Right ventricle myocardium superior (tissue), 1 donor: Measurements from ENCODE around the gene LSP1. TPM values are rescaled to one million over a fixed set of nuclear protein-coding genes. Genes with fewer than 3 reads are reported as not detected.
"Not testable (repeated sequence)": the region's sequence is repeated elsewhere in the genome, so short reads cannot be mapped to it uniquely, and the experiment has no call there.

Experiments used
- ATAC-seq: fragments of 200-7000 bp; cut with Tn5 transposase; one replicate; pipeline ENCODE4 v1.9.1; 2020; ENCODE audit warnings: mild to moderate bottlenecking; ENCODE audit not compliant: poor library complexity
- DNase-seq: peaks from one replicate; pipeline ENCODE4 v3.0.0-alpha.2; 2020
- intact Hi-C: fragments of 100-400 bp; cut with DNase I; formaldehyde crosslinking; loops from one replicate; pipeline ENCODE4 v1.11.2; 2022
- total RNA-seq: library from RNA; stranded (reverse); fragmentation: NEBNext Ultra II Directional; extraction: Animal tissue kit (Norgen Biotek cat#: 25700); gene quantifications from one replicate; pipeline ENCODE4 v1.2.1, GENCODE V29; 2021
- donor health status: DM: no; HTN: yes; CAD: no; lungs with severe emphysema.

LSP1 gene
- total RNA-seq, 1 donor from 2014 or later, result 23.0 TPM

GRCh38 chr11:1879941-1880720 is 27.2 kb downstream of the LSP1 start:
- intact Hi-C loops, result loop anchor here (5.0 to 10.0 kb wide), 3 partner anchors 37 to 265 kb away; partner anchors contain the start of gene TNNT3
- ATAC-seq (peak; percentile 62), DNase-seq (peak; percentile 90)

- ATAC-seq (peak; percentile 1), DNase-seq (no peak)
- intact Hi-C loops, result loop anchor here (5.0 to 10.0 kb wide), 3 partner anchors 36 to 264 kb away; partner anchors contain the start of gene TNNT3
Observed at GRCh38 chr11:1880746-1881441, 28.0 kb downstream of the LSP1 start.

- ATAC-seq (peak; percentile 52), DNase-seq (peak; percentile 85)
- intact Hi-C loops, result loop anchor here (5.0 to 10.0 kb wide), 3 partner anchors 36 to 263 kb away; partner anchors contain the start of gene TNNT3
Observed at GRCh38 chr11:1881442-1882264, 28.8 kb downstream of the LSP1 start.

DNA sequence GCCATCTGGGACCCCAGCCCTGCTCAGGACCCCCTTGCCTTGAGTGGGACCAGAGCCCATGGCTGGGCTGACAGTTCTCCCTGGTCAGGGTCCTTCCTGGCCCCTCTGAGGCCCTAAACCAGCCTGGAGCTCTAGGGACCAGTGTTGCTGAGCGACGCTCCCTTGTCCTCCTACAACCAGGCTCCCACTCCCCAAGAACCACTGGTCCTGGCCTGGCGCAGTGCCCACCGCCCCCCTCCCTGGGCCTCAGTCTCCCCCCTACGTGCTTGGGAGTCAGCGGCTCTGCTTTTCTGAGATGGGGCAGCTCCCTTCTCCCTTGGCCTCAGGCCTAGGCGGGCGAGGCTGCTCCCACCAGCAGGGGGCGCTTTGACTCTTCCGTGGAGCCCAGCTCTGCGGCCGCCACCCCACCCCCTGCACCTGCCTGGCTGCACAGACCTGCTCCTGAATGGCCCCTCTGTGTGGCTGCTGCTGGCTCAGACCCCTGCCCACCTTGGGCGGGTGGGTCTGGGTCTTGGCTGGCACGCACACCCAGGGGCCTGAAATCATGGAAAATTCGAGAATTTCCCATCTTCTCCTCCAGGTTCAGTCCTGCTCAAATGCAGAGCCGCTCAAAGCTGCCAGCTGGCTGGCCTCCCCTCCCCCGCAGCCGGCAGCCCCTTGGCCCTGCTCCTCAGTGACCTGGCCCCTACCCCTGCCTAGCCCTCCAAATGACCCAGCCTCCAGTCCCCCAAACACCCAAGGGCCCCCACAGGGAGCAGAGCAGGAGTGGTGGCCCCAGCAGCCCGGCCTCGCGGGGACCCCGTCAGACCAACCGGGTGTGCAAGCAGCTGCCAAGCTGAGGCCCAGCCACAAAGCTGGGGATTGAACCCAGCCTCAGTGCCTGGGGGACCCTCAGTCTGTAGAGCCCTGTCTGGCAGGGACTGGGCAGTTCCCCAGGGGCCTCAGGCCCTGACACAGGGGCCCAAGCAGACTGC is 29.7 kb downstream of the LSP1 start:
- DNase-seq, result peak; percentile 92
- intact Hi-C loops, result loop anchor here (5.0 to 10.0 kb wide), 3 partner anchors 35 to 262 kb away; partner anchors contain the start of gene TNNT3
- ATAC-seq, result peak; percentile 79

DNA sequence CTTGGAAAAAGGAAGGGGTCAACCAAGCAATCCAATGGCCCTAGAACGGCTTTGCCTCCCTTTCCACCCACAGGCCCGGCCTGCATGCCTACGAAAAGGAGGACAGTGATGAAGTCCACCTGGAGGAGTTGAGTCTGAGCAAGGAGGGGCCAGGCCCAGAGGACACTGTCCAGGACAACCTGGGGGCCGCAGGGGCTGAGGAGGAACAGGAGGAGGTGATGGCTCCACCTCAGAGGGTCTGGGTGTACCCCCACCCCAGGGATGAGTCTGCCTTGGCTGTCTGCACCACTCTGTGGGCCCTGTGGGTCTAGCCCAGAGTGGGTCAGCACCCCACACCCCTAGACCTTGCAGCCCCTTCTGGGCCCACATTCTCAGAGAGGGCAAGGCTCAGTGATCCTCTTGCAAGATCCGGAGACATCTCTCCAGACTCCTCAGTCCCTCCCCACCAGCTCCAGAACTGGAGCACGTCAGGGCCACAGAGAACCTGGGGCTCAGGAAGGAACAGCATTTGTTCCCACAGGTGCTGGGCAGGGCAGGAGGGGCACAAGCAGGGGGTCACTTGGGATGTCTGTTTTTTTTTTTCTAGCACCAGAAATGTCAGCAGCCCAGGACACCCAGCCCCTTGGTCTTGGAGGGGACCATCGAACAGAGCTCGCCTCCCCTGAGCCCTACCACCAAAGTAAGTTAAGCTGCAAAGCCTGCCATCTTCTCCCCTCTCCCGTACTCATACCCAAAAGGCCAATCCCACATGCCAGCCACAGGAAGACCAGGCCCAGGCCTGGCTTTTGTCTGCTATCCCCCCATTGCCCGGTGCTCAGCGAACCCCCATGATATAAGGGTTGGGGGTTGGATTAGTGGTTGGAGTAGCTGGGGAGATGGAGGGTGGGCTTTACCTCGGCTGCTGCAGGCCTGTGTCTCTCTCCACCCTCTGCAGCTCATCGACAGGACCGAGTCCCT is 30.7 kb downstream of the LSP1 start:
- DNase-seq (no peak), ATAC-seq (no peak)
- intact Hi-C loops, result loop anchor here (5.0 to 10.0 kb wide), 3 partner anchors 34 to 261 kb away; partner anchors contain the start of gene TNNT3

DNA sequence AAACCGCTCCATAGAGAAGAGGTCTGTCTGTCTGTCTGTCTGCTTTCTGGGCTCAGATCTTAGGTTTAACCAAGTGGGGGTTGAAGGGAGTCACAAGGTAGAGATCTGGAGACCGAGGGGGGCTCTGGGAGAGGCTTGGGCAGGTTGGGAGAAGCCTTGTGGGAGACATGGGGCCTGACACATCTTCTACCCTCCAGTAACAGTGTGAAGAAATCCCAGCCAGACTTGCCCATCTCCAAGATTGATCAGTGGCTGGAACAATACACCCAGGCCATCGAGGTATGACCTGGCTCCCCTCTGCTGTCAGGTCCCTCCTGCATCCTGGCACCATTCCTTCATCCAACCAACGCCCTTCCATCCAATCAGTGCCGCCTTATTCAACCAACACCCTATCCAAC is 31.4 kb downstream of the LSP1 start:
- intact Hi-C loops, result loop anchor here (5.0 to 10.0 kb wide), 3 partner anchors 33 to 260 kb away; partner anchors contain the start of gene TNNT3
- no peak for ATAC-seq

GRCh38 chr11:1886551-1886950 is 33.7 kb downstream of the LSP1 start:
- intact Hi-C loops, result loop anchor here (10.0 kb wide), 1 partner anchor 258 kb away; no protein-coding TSS in a partner anchor
- ATAC-seq, DNase-seq: not testable (repeated sequence)

More for the DNA sequence above, 31.4 kb downstream of the LSP1 start:
- DNase-seq, result no peak

DNA sequence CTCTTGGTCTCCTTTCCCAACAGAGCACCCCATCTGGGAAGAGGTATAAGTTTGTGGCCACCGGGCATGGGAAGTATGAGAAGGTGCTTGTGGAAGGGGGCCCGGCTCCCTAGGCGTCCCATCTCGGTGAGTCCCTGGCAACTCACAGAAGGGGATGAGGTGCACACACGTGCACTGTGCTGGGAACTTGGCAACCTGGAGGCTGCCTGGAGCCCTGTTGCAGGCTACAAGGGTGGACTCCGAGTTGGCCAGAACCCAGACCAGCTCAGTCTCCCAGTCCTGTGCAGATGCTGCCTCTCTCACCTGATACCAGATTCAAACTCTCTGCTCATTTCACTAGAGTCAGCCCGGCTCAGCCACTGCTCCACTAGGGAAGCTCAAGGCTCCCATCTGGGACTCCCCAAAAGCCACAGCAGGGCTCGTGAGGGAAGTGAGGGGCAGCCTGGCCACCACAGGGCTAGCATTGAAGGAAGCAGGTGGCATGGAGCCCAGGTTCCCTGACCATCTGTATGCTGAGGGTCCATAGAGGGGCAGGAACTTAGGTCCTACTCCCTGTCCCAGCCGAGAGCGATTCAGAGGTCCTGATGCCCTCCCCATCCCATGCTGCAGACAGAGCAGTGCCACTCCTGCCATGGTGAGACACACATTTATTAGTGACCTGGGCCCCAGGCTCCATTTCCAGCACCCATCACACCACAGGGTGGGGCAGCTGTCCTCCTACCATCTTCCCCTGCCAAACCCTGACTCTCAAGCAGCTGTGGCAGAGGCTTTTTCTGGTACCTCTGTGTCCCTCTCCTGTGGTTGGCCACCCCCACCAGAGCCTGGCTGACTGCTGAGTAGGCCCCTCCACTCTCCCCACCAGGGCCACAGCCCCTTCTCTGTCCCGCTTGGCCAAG is 34.8 kb downstream of the LSP1 start:
- ATAC-seq, result no peak
- DNase-seq, result no peak
- intact Hi-C loops, result loop anchor here (10.0 kb wide), 1 partner anchor 257 kb away; no protein-coding TSS in a partner anchor

- intact Hi-C loops, result loop anchor here (10.0 kb wide), 1 partner anchor 256 kb away; no protein-coding TSS in a partner anchor
- DNase-seq, result peak; percentile 44
- ATAC-seq, result no peak
Observed at GRCh38 chr11:1888347-1888753, 35.5 kb downstream of the LSP1 start.

DNA sequence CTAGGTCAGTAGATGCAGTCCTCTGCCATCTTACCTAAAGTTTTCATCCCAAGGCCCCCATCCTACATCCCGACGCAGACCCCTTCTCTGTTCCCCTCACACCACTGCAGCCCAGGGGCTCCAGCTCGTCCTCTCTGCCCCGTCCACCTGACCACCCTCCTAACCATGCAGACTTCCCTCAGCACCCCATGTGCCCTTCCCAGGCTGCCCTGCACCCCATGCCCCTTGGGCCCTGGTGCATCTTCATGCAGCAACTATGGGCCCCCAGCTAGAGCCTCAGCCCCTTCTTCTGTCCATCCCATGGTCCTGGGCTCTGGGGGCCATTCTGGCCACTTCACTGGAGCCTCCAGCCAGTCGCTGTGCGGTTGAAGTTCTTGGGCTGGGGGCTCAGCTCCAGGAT is 35.9 kb downstream of the LSP1 start:
- intact Hi-C loops, result loop anchor here (10.0 kb wide), 1 partner anchor 256 kb away; no protein-coding TSS in a partner anchor
- no peak for DNase-seq
- ATAC-seq, result no peak

- intact Hi-C loops, result loop anchor here (10.0 kb wide), 1 partner anchor 255 kb away; no protein-coding TSS in a partner anchor
- ATAC-seq (peak; percentile 20), DNase-seq (peak; percentile 62)
Observed at GRCh38 chr11:1889224-1889930, 36.5 kb downstream of the LSP1 start.

DNA sequence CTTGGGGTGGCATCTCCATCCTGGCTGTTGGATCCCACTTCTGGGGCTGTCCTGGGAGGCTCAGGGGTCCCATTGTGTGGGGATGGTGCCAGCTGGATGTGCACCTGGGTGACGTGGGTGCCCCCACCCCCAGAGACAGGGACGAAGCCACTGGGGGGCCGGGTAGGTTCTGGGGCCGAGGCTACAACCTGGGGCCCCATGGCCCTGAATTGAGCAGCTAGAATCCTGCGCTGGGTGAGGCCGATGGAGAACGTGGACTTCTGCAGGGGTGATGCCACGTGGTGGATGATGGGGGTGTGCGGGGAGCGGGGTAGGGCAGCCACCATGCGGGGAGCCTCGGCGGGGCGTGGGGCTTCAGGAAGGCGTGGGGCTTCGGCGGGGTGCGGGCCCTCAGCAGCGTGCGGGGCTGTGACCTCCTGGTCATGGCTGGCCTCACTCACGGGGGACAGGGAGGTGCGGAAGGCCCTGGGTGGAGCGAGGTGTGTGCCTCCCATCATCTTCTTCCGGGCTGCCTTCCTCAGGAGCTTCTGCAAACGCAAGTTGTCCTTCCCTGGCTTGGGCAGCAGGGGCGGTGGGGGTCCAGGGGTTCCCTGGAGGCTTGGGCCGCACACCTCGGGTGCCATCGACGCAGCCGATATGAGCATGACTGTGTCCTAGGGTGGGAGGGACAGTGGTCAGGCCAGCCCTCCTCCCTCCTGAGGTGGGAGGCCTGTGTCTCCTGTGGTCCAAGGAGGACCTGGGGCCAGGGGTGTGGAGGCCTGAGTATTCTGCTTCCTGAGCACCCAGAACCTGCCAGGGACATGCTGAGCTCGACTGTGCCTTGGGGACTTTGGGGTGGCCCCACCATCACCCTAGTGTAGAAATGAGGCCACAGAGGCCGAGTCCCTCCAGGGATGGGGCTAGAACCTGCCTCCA is 37.3 kb downstream of the LSP1 start:
- ATAC-seq (no peak), DNase-seq (no peak)
- intact Hi-C loops, result loop anchor here (10.0 kb wide), 1 partner anchor 255 kb away; no protein-coding TSS in a partner anchor
